NT2/D1 (cell line): ENCODE results near the gene AHI1.

ENCODE experiments used
- SUZ12 ChIP-seq: IDR thresholded peaks from 2 replicates; pipeline ENCODE4 v1.6.1; 2011; ENCODE audit not compliant: insufficient read length, insufficient read depth; ENCODE audit errors: extremely low read depth
- YY1 ChIP-seq: IDR thresholded peaks from 2 replicates; pipeline ENCODE4 v1.6.1; 2011; ENCODE audit not compliant: insufficient read length, insufficient read depth
- ZNF274 ChIP-seq: IDR thresholded peaks from 2 replicates; pipeline ENCODE4 v1.6.1; 2011; ENCODE audit warnings: mild to moderate bottlenecking, low read depth, low read length

- TF ChIP-seq SUZ12 (no peak), YY1 (no peak), ZNF274 (no peak)
These were observed 112.2 kb downstream of the AHI1 start for GRCh38 chr6:135385299-135385698.
